Small intestine (tissue), 7 donors: ENCODE results near the gene ARG2. TPM values are rescaled to one million over a fixed set of nuclear protein-coding genes. Genes with fewer than 3 reads are reported as not detected.

Experiments used
- DNase-seq, 2 donors: peaks; one replicate each; pipeline versions ENCODE4 v3.0.0 to v3.0.0-alpha.2; 2013
- FAIRE-seq: peaks from 2 replicates; lab custom pipeline; 2012; peaks lifted over from hg19 to GRCh38; lab: Jason Lieb, UNC
- H3K27ac ChIP-seq, 3 donors: one replicate each; pipeline ENCODE4 v1.5.1; 2013; ENCODE audit warnings: low read length in 2 of 3, mild to moderate bottlenecking in 2 of 3, control low read depth in 1 of 3, inconsistent platforms in 1 of 3, low read depth in 1 of 3, moderate library complexity in 1 of 3
- H3K27me3 ChIP-seq, 3 donors: one replicate each; pipeline ENCODE4 v1.6.1; 2013; ENCODE audit warnings: low read length in 3 of 3, inconsistent platforms in 1 of 3; ENCODE audit not compliant: control insufficient read depth in 3 of 3, insufficient read depth in 3 of 3
- H3K36me3 ChIP-seq, 3 donors: one replicate each; pipeline ENCODE4 v1.6.1; 2013; ENCODE audit warnings: low read length in 3 of 3, inconsistent platforms in 1 of 3, low read depth in 1 of 3, mild to moderate bottlenecking in 1 of 3, moderate library complexity in 1 of 3; ENCODE audit not compliant: control insufficient read depth in 3 of 3, insufficient read depth in 2 of 3
- H3K4me1 ChIP-seq, 3 donors: one replicate each; pipeline ENCODE4 v1.6.1; 2013; ENCODE audit warnings: low read length in 2 of 3, inconsistent platforms in 1 of 3, low read depth in 1 of 3, mild to moderate bottlenecking in 1 of 3, moderate library complexity in 1 of 3; ENCODE audit not compliant: control insufficient read depth in 3 of 3, insufficient read depth in 2 of 3
- H3K4me3 ChIP-seq, 3 donors: one replicate each; pipeline ENCODE4 v1.5.1; 2013; ENCODE audit warnings: low read length in 3 of 3, control low read depth in 1 of 3, inconsistent platforms in 1 of 3, low read depth in 1 of 3, mild to moderate bottlenecking in 1 of 3, moderate library complexity in 1 of 3
- H3K9me3 ChIP-seq, 2 donors: one replicate each; pipeline ENCODE4 v1.6.1; 2013; ENCODE audit warnings: low read depth in 1 of 2, low read length in 1 of 2; ENCODE audit not compliant: control insufficient read depth in 2 of 2, insufficient read depth in 1 of 2
- WGBS, 3 donors: extraction: QIAGEN DNeasy Blood & Tissue Kit; methylation state at CpG; one replicate each; pipeline ENCODE4 v1.1.7; 2013; 5-methylcytosine and 5-hydroxymethylcytosine counted together
- polyA plus RNA-seq, 4 donors: library from polyadenylated mRNA; stranded (reverse) in 3 of 4; unstranded in 1 of 4; fragments of 200-250 nt in 3 of 4; fragments of 120-200 nt in 1 of 4; gene quantifications; one replicate each; pipeline versions ENCODE4 v1.2.1 to v1.2.3, GENCODE V29; 2013
- donor health status: healthy with polysubstance abuse.
- donor health status: control.
- donor health status: control.
- donor health status: Bipolar disorder and iron deficiency.
- donor health status: healthy.

ARG2 gene
- polyA plus RNA-seq, 4 donors = 2.4 to 56.1 (median 22.8) TPM

DNA sequence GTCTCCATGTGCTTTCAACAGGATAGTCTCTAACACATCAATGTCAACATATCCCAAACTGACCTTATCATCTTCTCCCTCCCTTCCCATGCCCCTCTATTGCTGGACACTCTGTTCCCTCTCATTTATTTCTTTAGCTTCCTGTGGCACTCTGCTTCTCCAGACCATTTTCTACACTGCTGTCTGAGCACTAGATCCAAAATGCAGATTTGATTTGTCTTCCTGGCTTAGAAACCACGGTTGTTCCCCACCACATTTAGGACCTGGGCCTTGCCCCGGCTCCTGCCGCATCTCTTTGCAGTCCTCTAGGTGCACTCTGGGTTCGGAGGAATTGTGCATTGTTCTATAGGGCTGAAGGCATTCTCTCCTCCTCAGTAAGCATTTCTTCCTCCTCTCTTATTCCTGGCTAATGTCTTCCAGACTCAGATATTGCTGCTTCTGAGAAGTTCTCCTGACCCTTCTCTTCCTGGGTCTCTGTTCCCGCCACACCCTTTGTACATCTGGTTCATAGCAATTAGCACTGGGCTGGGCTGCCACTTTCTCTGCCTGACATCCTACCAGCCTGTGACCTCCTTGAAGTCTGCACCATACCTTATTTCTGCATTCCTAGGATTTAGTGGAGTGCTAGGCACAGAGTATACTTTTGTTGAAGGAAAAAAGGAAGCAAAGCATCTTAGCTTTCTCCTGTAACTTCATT, 13.9 kb downstream of the ARG2 start:
- H3K36me3 ChIP-seq = no peaks in the 10 kb centered on the region
- 75 to 86% (median 82%) methylated on average over 5 of the region's 5 CpGs for WGBS, 3 donors
- no peak overlapping the region for H3K27ac ChIP-seq
- FAIRE-seq (no peak), DNase-seq (peak in 1 of 2 donors; percentile 61)
- H3K27me3 ChIP-seq = no peaks in the 10 kb centered on the region
- H3K4me3 ChIP-seq = no peak overlapping the region
- peaks cover 0 to 11% (median 4%) of the 10 kb centered on the region in 3 donors for H3K4me1 ChIP-seq
- H3K9me3 ChIP-seq = no peaks in the 10 kb centered on the region

DNA sequence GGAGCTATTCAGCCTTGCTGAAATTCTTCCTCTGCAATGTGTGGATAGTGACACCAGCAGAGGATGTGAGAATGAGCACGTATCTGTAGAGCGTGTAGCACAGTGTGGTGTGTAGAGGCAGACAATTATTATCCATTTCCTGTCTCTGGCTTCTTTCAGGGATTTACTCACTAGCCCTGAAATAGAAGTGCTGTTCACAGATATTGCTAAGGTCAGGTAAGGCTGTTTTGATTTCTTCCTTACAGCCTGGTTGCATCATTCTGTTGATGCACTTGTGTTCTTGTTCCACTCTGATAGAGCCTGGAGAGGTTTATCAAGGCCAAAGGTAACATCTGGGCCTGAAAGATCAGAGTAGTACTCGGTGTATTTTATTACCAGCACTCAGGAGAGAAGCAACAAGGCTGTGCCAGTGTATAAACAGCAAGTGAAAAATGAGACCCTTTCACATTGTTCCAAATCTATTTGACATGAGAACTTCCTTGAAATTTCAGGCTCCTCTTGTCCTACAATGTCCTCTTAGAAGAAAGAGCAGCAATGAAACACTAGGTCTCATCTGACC, 16.7 kb downstream of the ARG2 start:
- peak overlapping the region; percentile 13 to 62 (median 35) for H3K27ac ChIP-seq
- no peaks in the 10 kb centered on the region for H3K9me3 ChIP-seq
- no peak overlapping the region for H3K4me3 ChIP-seq
- no peaks in the 10 kb centered on the region for H3K27me3 ChIP-seq
- FAIRE-seq = no peak
- H3K4me1 ChIP-seq = peaks cover 0 to 11% (median 4%) of the 10 kb centered on the region in 3 donors
- H3K36me3 ChIP-seq = no peaks in the 10 kb centered on the region
- DNase-seq = peak; percentile 52 to 89
- 53 to 62% (median 56%) methylated on average over 3 of the region's 3 CpGs for WGBS, 3 donors

DNA sequence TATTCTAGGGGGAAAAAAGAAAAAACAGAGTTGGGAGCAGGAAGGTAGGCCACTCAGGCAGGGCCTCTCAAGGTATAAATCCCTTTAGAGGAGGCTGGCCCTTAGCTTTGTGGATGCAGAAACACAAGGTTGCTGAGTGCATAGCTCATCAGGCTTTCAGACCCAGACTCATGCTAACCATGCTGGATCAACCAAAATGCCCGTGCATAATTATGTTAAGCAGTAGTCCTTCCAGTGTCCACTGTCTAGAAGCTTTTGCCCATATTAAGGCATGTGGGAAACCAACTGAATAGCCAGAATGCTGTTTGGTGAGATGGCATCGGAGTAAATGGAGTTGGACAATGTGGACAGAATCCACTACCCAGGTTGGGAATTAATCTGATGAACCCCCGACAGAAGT, 18.9 kb downstream of the ARG2 start:
- no peaks in the 10 kb centered on the region for H3K36me3 ChIP-seq
- H3K27ac ChIP-seq = no peak overlapping the region
- peaks cover 0 to 11% (median 6%) of the 10 kb centered on the region in 3 donors for H3K4me1 ChIP-seq
- H3K4me3 ChIP-seq = no peak overlapping the region
- H3K9me3 ChIP-seq = no peaks in the 10 kb centered on the region
- DNase-seq (no peak), FAIRE-seq (no peak)
- 92 to 95% (median 93%) methylated on average over 3 of the region's 3 CpGs for WGBS, 3 donors
- H3K27me3 ChIP-seq = no peaks in the 10 kb centered on the region

DNA sequence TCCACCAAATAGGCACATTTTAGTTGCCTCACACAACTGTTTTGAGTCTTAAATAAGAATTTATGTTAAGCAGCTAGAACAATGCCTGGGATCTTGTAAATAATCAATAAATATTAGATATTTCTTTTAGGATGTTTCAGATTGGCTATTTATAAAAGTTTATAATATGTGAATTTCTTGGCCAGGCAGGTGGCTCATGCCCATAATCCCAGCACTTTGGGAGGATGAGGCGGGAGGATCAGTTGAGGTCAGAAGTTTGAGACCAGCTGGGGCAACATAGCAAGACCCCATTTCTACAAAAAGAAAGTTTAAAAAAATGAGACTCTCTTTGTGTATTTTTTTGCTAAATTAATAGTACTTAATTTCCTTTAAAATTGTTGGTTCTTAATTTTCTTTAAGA, 21.8 kb downstream of the ARG2 start:
- Histone ChIP-seq H3K27me3 (no peaks in the 10 kb centered on the region), H3K27ac (no peak overlapping the region), H3K4me1 (peaks cover 0 to 15% (median 3%) of the 10 kb centered on the region in 3 donors), H3K9me3 (no peaks in the 10 kb centered on the region), H3K36me3 (peaks cover 0 to 8% (median 2%) of the 10 kb centered on the region in 3 donors), H3K4me3 (no peak overlapping the region)
- DNase-seq (no peak), FAIRE-seq (no peak)
- WGBS, 3 donors = 87 to 96% (median 93%) methylated on average over 1 of the region's 1 CpG

DNA sequence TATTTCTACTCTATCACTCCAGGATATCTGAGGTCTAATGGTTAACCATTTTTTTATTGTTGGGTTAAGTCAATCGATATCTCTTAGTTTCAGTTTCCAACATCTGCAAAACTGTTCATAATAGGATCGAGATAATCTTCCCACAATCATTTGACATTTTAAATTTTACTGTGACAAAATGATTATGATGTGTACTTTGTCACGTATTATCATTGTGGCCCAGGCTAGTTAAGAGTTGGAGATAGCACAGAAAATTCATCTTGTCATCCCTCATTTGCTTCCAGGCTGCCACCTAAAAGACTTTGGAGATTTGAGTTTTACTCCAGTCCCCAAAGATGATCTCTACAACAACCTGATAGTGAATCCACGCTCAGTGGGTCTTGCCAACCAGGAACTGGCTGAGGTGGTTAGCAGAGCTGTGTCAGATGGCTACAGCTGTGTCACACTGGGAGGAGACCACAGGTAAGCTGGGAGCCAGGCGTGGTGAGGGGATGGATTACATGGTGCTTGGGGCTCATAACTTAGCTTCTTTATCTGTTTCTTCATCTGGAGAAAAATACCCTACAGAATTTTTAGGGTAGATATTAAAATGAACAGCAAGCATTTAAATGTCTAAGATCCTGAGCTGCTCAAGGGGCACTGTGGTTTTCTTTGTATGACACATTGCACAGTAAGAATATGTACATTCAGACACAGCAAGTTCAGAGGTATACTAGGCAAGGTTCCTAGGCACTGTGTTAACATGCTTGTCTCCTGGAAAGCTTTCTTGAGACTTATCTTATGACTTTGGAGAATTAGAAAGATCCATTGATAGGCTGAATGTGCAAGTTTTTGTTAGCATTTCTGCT, 22.4 kb downstream of the ARG2 start:
- Histone ChIP-seq H3K27me3 (no peaks in the 10 kb centered on the region), H3K27ac (peak overlapping the region in 2 of 3 donors; percentile 8 to 71), H3K36me3 (peaks cover 0 to 8% (median 2%) of the 10 kb centered on the region in 3 donors), H3K9me3 (no peaks in the 10 kb centered on the region), H3K4me1 (peaks cover 0 to 10% (median 3%) of the 10 kb centered on the region in 3 donors), H3K4me3 (no peak overlapping the region)
- WGBS, 3 donors = 20 to 56% (median 26%) methylated on average over 5 of the region's 5 CpGs
- DNase-seq (peak; percentile 22 to 47), FAIRE-seq (no peak)

DNA sequence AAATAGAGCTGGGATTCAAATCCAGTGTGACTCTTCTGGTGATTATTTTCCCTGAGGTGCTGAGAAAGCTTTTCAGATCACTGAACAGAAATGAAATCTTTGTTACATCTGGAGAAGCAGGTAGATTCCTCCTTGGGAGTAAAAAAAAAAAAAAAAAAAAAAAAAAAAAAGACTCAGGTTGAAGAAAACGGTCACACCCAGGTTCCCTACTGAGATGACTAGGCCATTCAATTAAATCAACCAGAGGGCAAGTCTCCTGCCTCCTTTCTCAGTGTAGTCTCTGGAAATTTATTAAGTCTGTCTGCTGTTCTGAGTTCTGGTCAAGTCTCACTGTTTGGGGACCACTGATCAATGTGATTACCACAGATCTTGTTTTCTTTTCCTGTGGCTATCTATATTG, 24.0 kb downstream of the ARG2 start:
- peak in 1 of 2 donors; percentile 37 for DNase-seq
- Histone ChIP-seq H3K4me1 (peaks cover 0 to 10% (median 3%) of the 10 kb centered on the region in 3 donors), H3K27ac (peak overlapping the region in 2 of 3 donors; percentile 24 to 36), H3K4me3 (no peak overlapping the region), H3K36me3 (peaks cover 0 to 8% (median 2%) of the 10 kb centered on the region in 3 donors), H3K27me3 (no peaks in the 10 kb centered on the region), H3K9me3 (no peaks in the 10 kb centered on the region)
- FAIRE-seq = no peak
- WGBS, 3 donors = 8 to 56% (median 11%) methylated on average over 1 of the region's 1 CpG

DNA sequence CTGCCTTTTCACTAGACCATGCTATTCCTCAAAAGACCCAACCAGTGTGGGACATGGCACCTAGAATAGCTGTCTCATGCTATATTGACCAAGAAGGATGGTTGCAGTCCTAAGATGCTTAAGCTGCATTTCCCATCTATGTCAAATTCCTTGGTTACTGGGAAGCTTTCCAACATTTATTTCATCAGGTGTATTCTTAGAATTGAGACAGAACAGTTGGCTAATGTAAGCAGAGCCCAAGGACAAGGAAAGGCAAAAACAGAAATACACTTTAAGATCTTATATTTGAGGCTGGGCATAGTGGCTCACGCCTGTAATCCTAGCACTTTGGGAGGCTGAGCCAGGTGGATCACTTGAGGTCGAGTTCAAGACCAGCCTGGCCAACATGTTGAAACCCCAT, 24.7 kb downstream of the ARG2 start:
- peak overlapping the region in 1 of 3 donors; percentile 24 for H3K27ac ChIP-seq
- H3K9me3 ChIP-seq = no peaks in the 10 kb centered on the region
- no peak for DNase-seq
- peaks cover 0 to 10% (median 3%) of the 10 kb centered on the region in 3 donors for H3K4me1 ChIP-seq
- no peaks in the 10 kb centered on the region for H3K27me3 ChIP-seq
- no peak for FAIRE-seq
- H3K36me3 ChIP-seq = peaks cover 5 to 13% (median 7%) of the 10 kb centered on the region in 3 donors
- no peak overlapping the region for H3K4me3 ChIP-seq
- whole genome bisulfite sequencing, 3 donors = 92 to 97% (median 97%) methylated on average over 2 of the region's 2 CpGs

GRCh38 chr14:67645414-67645813, 25.7 kb downstream of the ARG2 start:
- Histone ChIP-seq H3K27ac (no peak overlapping the region), H3K27me3 (no peaks in the 10 kb centered on the region), H3K4me1 (peaks cover 0 to 10% (median 3%) of the 10 kb centered on the region in 3 donors), H3K4me3 (no peak overlapping the region), H3K36me3 (peaks cover 10 to 20% (median 14%) of the 10 kb centered on the region in 3 donors), H3K9me3 (no peaks in the 10 kb centered on the region)
- DNase-seq (no peak), FAIRE-seq (no peak)
- 87 to 90% (median 89%) methylated on average over 5 of the region's 5 CpGs for WGBS, 3 donors
